Endometrial microvascular endothelial cells (primary cell): ENCODE data around the gene CAMKK2. TPM values are rescaled to one million over a fixed set of nuclear protein-coding genes. Genes with fewer than 3 reads are reported as not detected.
"Not testable (repeated sequence)": the region's sequence is repeated elsewhere in the genome, so short reads cannot be mapped to it uniquely, and the experiment has no call there.

Experiments
- in situ Hi-C: cut with HindIII; loops from 2 replicates; pipeline ENCODE4 v1.10.0; 2017; ENCODE audit warnings: low sequenced_read_pairs, low pct_unique_long_range_greater_than_20kb; ENCODE audit errors: inconsistent ontology term
- total RNA-seq: library from RNA; depleted of rRNA; stranded (reverse); fragments of >200 nt; gene quantifications from one replicate; pipeline ENCODE4 v1.2.3, GENCODE V29; 2015; ENCODE audit errors: inconsistent ontology term

The CAMKK2 gene
- total RNA-seq, 1 donor from 2014 or later: 39.9 TPM

DNA sequence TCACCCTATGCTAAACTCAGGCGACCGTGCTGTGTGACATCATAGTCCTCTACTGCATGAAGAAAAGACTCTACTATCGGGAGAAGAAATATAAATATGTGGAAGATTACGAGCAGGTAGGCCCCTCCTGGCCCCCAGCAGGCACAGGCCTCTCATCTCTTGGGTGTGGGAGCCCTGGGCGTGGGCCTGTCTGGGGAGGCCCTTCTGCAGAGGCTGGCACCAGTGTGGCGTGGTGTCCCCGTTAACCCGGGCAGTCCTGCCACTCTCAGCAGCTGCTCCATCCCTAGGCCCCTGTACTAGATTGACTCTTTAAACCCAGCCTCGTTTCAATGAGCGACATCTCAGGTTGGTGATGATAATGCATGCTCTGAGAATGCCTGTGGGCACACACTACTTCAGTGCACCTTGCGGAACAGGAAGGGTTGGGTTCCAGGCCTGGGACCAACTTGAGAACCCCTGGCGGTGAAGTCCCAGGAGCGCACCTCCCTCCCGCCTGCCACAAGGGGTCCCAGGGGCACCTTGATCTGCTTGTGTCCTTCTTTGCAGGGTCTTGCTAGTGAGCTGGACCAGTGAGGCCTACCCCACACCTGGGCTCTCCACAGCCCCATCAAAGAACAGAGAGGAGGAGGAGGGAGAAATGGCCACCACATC lies 63.4 kb downstream of the CAMKK2 start:
- in situ Hi-C loops: no loop called here

DNA sequence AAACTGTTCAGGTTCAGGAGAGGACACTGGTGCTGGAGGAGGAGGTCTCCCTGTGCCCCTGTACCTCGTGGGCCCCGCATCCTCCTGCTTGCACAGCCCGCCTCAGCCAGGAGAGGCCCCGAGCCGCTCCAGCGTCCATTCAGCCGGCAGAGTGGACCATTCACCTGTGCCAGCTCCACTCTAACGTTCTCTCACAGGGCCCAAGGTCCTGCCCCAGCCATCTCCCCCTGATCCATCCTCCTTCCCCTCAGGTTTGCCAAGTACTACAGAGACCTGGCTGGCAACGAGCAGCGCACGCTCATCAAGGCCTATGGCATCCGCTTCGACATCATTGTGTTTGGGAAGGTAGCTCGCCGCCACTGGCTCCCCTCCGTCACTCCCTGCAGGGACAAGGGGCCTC lies 64.3 kb downstream of the CAMKK2 start:
- in situ Hi-C loops: no loop called here

DNA sequence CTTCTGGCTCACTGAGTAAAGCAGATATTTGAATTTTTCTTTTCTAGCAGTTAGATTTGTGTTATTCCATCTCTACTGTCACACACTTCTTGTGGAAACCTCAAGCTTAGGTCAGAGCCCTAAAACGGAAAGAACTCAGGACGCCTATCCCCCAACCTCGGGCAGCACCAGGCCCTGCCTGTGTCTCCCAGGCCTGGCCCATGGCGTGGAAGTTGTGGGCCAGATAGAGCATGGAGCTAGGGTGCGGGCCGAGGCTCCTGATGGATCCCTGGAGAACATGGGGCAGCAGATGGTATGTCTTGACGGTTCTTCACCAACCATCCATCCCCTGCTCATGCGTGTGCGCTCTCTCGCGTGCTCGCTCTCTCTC lies 66.0 kb downstream of the CAMKK2 start:
- in situ Hi-C loops: no loop called here

DNA sequence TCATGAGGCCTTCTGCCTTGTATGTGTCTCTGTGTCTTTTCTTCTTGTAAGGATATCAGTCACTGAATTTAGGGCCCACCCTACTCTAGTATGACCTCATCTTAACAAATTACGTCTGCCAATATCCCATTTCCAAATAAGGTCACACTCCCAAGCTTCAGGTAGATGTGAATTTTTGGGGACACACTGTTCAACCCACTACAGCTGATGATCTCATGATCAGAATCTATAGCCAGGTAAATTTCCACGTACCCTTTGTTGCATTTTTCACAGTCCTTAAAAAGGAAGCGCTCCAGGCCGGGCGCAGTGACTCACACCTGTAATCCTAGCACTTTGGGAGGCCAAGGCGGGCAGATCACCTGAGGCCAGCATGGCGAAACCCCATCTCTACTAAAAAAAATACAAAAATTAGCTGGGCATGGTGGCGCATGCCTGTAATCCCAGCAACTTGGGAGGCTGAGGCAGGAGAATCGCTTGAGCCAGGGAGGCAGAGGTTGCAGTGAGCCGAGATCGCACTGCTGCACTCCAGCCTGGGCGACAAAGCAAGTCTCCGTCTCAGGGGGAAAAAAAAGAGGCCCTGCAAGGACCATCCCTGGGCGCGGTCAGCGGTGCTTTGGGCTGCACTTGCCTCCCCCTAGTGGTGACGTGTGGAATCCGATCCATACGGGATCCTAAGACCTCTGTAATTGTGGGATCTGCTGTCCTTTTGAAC lies 66.5 kb downstream of the CAMKK2 start:
- in situ Hi-C loops: not testable (repeated sequence)

DNA sequence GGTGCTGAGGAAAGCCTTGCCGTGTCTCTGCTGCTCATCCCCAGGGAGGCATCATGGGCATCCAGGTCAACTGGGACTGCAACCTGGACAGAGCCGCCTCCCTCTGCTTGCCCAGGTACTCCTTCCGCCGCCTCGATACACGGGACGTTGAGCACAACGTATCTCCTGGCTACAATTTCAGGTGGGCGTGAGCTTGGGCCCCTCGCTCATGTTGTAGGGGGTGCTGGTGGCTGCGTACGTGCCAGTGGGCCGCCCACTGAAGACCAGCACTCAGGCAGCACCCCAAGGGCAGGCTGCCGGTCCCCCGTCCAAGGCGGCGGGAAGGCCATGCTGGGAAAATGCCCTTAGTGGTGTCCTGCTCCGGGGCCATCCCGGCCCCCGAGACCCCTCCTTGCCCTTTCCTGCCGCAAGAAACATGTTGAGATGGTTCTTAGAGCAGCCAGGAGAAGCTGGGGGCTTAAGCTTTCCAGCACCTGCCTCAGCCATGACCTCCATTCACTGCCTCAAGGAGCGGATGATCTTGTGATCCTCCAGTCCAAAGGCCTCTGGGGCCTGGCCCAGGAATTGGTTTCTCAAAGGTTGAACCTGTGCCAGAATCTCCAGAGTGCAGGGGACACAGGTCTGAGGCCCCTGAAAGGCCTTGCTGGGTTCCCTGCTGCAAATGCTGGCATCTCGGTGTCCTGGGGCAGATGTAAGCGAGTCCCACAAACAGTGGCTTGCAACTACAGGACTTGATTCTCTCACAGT lies 67.4 kb downstream of the CAMKK2 start:
- in situ Hi-C loops: no loop called here

DNA sequence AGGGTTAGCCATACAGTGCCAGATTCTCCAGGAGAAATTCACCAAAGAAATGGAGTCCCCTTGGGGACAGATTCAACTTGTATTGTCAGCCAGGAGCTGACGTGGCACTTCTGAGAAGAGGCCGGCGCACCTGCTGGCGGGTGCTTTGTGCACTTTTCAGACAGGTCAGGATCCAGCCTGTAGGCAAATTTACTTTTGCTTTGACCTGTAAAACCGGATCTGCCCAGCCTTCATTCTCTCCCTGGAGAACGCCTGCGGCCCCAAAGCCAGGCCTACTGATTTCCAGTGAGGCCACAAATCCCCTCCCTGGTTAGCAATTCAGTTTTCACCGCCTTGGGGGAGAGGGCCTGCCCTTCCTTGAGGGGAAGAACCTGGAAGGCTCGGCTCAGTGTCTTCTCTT lies 69.2 kb downstream of the CAMKK2 start:
- in situ Hi-C loops: no loop called here

- in situ Hi-C loops: not testable (repeated sequence)
Observed at GRCh38 chr12:121226871-121227270, 69.6 kb downstream of the CAMKK2 start.

DNA sequence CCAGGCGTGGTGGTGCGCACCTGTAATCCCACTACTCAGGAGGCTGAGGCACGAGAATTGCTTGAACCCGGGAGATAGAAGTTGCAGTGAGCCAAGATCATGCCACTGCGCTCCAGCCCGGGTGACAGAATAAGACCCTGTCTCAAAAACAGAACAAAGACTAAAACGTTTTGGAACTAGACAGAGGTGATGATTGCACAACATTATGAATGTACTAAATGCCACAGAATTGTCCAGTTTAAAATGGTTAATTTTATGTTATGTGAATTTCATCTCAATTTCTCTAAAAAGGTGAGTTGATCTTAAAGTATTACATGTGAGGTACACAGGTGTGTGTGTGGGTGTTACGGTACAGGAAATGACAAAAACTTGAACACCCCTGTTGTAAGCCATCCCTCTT lies 70.1 kb downstream of the CAMKK2 start:
- in situ Hi-C loops: no loop called here

GRCh38 chr12:121224591-121224990 lies 71.9 kb downstream of the CAMKK2 start:
- in situ Hi-C loops: no loop called here

- in situ Hi-C loops: no loop called here
Observed at GRCh38 chr12:121223292-121224285, 72.9 kb downstream of the CAMKK2 start.

DNA sequence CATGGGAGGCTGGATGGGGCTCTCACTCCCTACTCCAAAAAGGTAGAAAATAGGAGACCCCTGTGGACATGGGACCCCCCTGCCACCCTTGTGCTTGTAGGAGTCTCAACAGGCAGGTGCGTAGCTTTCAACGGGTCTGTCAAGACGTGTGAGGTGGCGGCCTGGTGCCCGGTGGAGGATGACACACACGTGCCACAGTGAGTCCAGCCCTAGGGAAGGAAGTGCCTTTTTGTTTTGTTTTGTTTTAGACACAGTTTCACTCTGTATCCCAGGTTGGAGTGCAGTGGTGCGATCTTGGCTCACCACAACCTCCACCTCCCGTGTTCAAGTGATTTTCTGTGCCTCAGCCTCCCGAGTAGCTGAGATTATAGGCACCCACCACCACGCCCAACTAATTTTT lies 73.7 kb downstream of the CAMKK2 start:
- in situ Hi-C loops: no loop called here

GRCh38 chr12:121219353-121219986 lies 77.0 kb downstream of the CAMKK2 start:
- in situ Hi-C loops: loop anchor here (10.0 kb wide), 1 partner anchor 75 kb away; no protein-coding TSS in a partner anchor

- in situ Hi-C loops: loop anchor here (10.0 kb wide), 1 partner anchor 74 kb away; no protein-coding TSS in a partner anchor
Observed at GRCh38 chr12:121218588-121219352, 77.7 kb downstream of the CAMKK2 start.

DNA sequence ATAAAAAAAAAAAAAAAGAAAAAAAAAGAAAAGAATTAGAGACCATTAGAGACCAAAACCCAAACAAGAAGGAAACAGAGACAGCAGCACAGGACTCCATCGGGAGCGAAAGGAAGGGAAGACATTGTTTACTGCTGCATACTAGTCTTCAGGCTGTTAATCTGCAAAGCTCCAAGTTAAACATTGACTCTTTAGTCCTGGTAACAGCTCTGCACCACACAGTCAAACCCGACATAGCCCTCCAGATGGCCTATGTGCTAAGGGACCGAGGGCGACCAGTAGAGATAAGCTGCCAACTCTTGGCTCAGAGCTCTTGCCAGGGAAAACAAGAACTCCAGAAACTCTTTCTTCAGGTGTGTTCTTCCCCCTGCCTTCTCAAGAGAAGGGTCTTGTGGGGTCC lies 78.7 kb downstream of the CAMKK2 start:
- in situ Hi-C loops: loop anchor here (10.0 kb wide), 1 partner anchor 73 kb away; no protein-coding TSS in a partner anchor

- in situ Hi-C loops: loop anchor here (10.0 kb wide), 1 partner anchor 72 kb away; no protein-coding TSS in a partner anchor
Observed at GRCh38 chr12:121217063-121217462, 79.4 kb downstream of the CAMKK2 start.

- in situ Hi-C loops: loop anchor here (10.0 kb wide), 1 partner anchor 71 kb away; no protein-coding TSS in a partner anchor
Observed at GRCh38 chr12:121216102-121216501, 80.4 kb downstream of the CAMKK2 start.
